CD1c-positive myeloid dendritic cell (primary cell): ENCODE results near the gene OSTF1.

Experiments used
- DNase-seq: peaks from one replicate; pipeline ENCODE4 v3.0.0-alpha.2; 2016; ENCODE audit errors: extremely low spot score

Gene OSTF1, protein sequence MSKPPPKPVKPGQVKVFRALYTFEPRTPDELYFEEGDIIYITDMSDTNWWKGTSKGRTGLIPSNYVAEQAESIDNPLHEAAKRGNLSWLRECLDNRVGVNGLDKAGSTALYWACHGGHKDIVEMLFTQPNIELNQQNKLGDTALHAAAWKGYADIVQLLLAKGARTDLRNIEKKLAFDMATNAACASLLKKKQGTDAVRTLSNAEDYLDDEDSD

DNA sequence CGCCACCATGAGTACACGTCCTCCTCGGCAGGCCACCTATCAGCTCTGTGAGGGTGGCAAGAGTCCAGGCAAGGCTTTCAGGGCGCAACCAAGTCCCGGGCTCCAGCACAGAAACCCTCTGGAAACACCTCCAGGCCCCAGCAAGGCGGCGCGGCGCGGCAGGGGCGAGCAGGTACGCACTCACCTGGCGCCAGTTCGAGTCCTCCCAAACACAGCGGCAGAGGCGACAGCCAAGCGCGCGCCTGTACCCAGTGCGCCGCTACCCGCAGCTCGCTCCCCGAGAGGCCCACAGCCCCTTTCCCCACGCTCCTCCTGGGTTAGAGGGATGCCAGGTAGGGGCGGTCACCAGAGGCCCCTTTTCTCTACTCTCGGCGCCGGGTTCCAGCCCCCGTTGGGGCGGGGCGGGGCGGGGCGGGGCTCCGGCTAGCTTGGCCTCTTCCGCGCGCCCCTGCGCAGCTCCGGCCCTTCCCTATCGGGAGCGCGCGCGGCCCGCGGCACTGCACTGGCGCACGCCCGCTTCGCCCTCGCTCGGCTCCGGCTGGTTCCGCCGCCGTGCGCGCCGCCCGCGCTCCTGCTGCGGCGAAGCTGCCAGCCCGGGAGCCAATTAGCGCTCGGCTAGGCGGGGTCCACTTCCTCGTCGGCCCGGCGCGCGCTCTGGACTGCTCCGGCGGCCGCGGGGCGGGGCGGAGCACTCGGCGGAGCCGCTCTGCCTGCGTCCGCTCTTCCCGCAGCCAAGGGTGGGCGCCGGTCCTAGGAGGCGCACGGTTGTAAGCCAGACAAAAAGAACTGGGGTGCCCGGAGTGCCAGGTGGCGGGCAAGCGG lies at the start of gene OSTF1, which contains the start of gene NMRK1:
Gene OSTF1 (plus strand): TSS at position 691 of the 822 bp plus-strand sequence. CDS start 179 bp downstream, outside the sequence.
Gene NMRK1 (minus strand): TSS at position 332 of the 822 bp plus-strand sequence. CDS start 5,040 bp downstream, outside the sequence.
- peak; percentile 99 for DNase-seq

DNA sequence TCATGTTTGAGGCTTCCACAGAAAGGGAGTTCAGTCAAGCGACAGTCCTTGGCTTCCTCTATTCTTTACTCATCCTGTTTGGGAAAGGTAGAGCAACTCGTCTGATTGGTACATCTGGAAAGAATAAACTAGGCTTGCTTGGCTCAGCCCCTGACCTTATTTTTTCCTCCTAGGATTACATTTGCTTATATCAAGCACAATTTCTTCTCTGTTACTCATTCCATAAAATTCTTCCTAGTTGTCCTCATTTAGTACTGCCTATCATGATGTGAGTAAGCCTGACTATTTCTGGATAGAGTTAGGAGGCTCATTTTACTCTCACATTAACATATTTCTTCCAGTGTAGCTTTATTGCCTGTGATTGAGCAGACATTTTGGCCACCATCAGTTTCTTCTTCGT lies 49.3 kb upstream of the OSTF1 start:
- no peak for DNase-seq

DNA sequence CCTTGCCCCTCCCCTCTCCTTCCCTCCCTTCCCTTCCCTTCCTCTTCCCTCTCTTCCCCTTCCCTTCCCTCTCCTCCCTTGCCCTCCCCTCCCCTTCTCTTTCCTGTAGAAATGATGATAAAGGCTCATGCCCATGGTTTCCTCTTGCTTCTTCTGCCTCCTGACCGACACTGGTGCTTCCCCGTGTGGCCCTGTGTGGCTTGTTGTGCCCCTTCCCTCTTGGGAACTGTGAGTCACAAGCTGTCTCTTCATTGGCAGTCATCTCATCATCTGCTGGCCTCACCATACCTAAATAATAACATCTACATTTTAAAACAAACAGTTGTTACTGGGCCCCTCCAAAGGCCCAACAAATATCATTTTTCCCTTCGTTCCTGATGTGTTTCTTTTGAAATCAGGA lies 48.5 kb upstream of the OSTF1 start:
- no peak for DNase-seq

DNA sequence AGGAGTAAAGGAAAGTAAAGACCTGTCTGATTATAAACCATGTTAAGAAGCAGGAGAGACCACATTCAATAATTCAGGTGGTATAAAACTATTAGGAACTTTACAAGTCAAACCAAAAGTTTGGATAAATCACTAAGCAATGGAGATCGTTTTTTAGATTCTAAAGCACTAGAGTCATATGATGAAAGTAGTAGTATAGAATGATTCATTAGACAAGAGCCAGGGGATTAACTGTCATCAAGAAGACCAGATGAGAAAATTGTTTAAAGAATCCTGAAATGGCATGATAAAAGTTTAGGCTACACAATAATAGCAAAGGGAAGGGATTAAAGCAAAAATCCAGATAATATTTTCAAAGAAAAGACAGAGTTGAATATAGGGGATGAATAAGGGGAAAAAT lies 47.3 kb upstream of the OSTF1 start:
- DNase-seq, result no peak

DNA sequence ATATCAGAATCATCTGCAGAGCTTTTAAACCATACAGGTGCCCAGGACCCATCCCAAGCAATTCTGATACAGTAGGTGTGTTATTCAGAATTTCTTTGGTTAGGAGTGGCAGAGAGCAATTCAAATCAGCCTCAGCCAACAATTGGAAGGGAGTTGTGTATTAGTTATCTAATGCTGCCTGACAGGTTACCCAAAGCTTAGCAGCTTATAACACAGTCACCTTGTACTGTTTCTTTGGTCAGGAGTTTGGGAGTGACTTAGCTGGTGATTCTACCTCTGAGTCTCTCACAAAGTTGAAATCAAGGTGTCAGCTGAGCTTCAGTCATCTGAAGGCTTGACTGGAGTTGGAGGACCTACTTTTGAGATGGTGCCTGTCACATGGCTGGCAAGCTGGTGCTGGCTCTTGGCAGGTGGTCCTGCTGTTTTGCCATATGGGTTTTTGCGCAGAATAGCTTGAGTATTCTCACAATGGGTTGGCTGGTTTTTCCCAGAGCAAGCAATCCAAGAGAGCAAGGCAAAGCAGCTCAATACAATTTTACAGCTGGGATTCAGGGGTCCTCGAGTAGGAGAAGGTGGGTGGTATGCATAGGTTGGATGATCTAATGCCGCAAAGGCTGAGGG lies 41.5 kb upstream of the OSTF1 start:
- no peak for DNase-seq

DNA sequence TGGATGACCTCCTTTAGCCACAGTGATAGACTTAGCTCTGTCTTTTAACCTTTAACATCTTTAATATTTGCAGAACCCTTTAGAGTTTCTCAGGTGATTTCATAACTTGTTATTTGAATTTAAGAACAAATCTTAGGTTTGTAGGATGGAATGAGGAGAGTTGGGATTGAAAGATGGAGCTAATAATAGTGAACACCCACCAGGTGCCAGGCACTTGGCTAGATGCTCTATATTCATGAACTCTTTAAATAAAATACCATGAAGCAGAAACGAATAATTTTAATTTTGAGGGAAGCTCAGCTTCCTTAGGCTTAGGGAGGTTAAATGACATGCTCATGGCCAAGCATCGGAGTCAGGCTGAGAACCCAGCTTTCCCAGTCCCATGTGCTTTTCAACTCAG lies 40.8 kb upstream of the OSTF1 start:
- no peak for DNase-seq

DNA sequence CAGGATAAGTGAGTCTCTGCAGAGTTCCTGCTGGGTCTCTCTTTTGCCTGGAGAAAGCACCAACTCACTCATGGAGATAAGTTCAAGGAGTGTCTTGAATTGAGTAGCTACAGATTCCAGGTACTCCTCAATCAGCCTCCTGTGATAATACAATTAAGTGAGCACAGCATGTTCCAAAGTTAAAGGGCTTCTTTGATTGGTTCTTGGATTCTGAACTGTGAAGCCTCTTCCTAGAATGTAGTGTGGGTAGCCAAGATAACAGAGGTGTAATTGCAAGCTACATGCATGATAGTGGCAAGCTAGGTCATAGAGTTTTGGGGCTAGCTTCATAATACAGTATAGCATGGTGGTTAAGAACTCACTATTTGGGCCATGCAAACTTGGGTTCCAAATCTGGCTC lies 37.0 kb upstream of the OSTF1 start:
- no peak for DNase-seq

DNA sequence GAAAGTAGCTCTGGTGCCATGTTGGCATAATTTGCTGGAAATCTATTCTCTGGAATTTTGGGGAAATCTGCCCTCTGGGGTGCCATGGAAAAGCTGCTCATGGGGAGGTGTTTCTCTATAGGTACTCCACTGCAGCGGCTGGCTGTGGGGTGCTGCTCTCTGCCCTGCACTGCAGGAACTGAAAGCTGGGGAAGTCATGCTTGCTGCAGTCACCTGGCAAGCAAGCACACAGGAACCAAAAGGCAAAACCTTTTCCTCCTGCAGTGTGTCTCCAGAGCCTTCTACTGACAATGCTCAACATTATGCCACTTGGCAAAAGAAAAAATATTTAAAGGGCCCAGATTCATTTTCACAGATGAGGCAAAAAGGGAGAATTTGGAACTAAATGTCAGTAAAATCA lies 34.4 kb upstream of the OSTF1 start:
- DNase-seq, result no peak

DNA sequence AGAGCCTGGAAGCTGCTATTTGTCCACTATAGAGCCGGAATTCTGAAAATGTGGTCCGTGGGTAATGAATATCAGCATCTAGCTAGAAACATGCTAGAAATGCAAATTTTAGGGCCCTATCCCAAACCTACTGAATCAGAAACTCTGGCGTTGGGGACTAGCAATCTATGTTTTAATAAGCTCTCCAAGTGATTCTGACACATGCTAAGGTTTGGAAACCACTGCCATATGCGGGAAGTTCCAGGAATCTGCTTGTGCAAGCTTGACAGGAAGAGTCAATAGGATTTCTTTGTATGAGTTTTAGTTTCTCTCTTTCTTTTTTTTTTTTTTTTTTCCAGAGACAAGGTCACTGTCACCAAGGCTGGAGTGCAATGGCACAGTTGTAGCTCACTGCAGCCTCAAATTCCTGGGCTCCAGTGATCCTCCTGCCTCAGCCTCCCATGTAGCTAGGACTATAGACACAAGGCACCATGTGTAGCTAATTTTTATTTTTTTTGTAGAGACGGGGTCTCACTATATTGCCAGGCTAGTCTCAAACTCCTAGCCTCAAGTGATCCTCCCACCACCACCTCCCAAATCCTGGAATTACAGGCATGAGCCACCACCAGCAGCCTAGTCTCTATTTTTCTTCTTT lies 33.8 kb upstream of the OSTF1 start:
- no peak for DNase-seq

DNA sequence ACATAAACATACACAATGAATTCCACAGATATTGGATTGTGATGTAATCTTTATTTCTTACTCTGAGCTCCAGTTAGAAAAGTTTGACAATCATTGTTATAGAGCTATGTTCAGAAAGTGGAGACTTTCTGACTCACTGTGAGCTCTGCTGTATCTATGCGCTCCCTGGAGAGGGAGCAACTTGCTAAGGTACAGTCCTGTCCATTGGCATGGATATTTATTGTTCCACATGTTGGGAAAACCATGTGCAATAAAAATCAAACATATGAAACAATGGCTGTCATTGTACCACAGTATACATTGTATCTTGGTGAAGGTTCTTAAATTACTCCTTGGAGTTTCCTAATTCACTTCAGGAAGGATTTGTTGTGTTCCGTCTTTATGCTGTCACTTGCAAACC lies 27.1 kb upstream of the OSTF1 start:
- DNase-seq, result no peak

DNA sequence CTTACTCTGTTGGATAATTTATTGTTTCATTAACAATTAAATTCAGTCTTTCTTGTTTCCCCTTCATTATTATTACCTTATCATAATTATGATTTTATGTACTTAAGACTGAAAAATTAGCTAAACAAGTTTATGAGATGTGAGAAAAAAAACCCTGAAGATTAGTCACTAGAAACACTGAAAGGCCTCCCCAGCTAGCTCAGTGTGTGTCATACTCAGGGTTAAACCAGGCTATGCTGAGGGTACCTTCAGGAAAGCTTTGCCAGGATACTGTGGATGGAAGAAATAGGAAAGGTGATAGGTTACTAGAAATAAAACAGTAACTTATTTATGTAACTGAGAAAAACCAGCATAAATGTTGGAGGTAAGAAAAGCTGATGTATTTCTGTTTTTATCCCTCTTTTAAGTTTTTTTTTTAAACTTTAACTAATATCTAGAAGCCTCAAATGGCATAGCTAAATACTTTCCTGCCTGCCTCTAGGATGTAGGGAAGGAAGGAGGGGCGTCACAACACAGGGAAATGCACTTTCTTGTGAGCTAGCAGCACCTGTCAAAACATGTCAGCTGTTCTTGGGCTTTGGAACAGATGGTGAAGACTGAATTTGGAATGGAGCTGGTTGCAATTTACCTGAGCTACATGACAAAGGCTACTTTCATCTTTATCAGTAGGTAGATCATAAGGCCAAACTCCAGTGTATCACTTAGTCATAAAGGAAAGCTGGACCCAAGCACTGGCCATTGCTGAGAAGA lies 24.6 kb upstream of the OSTF1 start:
- no peak for DNase-seq

DNA sequence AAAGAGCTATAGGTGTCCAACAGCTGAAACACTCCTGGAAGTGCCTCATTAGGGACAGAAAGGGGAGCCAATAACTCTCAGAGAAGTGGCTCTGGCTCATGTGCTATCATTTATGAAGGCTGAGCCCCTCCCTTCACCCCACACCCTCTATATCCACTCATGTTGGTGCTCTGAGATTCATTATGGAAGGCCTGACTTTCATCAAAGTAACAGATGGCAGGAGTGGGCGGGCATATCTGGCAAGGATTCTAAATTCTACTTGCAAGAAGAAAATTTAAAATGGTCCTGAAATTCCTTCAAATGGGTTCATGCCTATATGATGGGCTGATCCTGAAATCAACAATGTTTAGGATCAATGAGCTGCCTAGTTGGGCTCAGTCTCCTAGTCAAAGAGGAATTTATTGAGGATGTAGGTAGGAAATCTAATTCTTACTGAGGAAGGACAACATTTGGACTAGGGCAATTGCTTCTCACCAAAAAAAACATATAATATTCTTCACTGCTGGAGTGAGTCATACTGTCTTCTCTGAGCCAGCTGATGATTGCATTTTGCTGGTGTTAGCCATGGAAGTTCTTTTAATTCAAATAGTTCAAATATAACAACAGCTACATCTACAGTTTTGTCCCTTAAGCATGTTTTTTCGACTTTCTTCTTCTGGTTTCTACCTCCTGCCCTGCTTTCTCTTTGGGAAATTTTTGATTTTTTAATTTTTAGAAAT lies 23.8 kb upstream of the OSTF1 start:
- DNase-seq, result no peak

DNA sequence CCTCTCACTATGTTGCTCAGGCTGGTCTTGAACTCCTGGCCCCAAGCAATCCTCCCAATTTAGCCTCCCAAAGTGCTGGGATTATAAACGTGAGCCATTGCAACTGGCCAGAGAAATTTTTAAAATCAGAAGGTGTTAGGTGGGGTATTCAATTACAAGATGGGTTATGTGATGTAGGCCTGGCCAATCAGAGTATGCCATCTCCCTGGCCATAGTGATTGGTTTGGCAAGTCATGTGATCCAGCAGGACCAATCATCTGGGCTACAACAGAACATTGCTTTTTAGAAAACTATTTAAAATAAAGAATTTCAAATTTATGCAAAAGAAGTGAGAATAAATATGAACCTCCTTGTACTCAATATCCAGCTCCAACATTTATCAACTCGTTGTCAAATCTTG lies 22.8 kb upstream of the OSTF1 start:
- DNase-seq, result no peak

DNA sequence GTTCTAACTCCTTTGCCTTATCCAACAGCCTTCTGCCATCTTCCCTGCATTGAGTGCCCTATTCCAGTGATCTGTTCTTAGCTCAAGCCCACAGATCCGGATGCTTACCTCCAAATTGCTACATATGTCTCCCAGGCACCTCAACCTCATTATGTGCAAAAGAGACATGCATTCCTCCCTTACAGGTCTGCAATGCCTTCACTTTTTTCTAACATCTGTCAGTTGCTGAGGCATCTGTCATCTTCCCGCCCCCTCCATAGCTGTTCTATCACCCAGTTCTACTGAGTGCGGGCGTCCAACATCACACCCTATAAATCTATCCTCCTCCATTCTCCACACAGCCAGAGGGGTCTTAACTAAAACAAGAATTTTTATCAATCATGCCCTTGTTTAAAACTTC lies 20.4 kb upstream of the OSTF1 start:
- DNase-seq, result no peak

DNA sequence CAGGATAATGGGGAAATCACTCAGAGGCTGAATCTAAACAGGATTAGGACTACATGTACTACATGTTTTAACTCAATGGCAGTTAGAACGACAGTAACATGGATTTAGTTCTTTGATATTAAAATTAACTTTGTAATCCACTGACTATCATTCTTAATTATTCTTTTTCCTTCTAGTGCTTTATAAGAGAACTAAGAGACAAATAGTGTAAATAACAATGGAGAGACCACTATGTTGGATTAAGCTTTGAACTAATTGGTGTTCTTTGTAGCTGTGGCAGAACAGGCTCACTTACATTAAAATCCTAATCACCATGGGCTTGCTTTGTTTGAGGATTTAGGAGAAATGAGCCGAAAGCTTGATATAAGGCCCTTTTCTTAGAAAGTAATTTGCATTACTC lies 19.1 kb upstream of the OSTF1 start:
- no peak for DNase-seq

DNA sequence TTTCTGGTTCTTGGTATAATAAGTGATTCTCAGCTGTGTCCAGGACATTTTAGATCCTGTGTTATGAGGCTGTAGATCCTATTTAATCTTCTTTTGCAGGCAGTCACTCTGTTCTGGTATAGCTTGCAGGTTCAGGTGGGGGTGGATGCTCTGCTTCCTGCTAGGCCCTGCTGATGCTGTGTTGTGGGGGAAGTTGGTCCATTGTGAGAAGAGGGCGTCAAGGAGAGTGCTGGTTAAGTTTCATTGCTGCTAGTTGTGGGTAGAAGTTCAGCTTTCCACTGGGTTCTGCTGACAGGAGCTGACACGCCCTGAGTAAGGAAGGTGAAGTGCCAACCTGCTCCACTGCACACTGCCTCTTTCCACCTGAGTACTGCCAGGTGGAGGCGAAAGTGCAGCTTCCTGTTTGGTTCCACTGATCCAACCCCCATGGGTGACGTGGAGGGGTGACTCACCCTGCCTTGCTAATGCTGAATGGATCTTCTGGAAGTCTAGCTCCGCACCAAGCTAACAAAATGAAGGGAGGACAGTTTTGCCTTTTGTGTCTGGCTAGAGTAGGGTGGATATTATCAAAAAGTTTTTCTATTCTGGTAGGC lies 16.7 kb upstream of the OSTF1 start:
- DNase-seq, result no peak

DNA sequence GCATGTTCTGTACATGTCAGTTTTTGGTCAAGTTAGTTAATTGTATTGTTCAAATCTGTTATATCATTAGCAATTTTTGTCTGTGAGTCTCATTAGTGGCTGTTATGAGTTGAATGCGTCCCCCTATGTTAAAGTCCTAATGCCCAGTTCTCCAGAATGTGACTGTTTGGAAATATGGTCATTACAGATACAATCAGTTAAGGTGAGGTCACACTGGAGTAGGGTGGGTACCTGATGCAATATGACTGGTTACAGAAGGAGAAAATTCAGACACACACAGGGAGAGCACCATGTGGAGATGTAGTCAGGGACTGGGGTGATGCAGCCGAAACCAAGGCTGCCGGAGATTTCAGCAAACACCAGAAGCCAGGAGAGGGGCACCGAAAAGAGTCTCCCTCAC lies 15.4 kb upstream of the OSTF1 start:
- DNase-seq, result no peak

DNA sequence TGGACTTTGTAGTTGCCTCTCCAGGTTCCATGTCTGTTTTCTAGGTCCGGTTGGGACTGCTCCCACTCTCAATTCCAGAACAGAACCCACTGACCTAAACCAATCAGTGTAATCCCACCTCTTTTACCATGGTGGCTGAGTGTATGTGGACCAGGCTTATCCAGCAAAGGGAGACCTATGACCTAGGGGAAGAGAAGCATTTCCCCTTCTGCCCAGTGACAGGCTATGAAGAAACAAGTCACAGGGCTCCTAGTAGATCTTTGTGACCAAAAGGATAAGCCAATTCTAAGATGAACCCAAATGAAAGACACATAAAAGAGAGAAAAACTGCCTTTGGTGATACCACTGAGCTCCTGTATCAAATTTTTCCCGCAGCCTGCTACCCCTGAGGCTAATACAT lies 6.7 kb upstream of the OSTF1 start:
- DNase-seq, result no peak

DNA sequence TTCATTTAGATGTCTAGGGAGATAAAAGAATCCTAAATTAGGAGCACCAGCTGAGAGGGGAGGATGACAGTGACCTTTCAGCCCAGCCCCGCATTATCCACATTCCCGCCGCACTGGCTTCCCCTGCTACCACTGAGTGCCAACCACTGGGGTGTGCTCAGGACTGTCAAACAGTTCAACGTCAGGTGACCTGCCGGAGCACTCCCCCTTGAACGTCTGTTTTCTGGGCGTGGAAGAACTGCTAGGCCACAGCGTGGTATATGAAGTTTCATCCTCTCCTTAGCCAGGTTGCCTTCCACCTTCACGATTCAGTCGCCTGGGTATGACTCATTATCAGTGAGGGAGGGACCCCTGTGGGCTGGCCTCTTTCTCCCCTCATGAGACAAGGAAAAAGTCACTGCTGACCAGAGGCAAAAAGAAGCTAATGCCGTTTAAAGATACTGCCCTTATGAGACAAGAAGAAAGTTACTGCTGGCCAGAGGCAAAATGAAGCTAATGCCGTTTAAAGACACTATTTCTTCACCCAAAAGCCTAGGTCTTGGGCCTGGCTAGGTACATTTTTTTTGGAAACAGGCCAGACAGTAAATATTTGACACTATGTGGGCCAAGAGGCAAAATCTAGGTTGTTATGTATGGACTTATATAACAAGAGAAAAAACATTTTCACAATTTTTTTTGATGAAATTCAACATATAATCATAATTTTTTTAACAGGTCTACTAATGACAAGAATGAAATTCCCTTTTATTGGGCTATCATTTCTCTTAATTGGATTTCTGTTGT lies 4.9 kb upstream of the OSTF1 start:
- DNase-seq, result no peak
